ENCODE measurements around the gene ZBTB46.

DNA sequence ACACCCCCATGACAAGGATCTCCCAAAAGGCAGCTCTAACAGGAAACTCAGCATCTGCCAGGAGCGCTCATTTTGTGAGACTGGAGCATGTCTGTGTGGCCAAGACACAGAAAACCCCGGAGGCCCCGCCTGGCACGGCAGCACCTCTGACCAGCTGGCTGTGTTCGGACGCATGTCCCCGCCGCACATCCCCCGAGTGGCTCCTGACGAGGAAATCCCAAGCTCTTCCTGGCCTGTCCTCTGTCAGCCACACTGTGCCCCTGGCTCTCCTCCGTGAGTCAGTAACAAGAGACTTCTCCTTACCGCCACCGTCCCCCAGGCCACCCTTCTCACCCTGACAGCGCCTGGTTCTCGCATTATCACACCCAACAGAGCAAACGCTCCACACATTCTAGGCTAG lies 77.1 kb downstream of the ZBTB46 start:
- no peak for TF ChIP-seq SIN3A (IDR thresholded peaks at IDR 0.05; ENCODE audit: borderline replicate concordance, insufficient read depth, low read length)
- TF ChIP-seq, protein P1, sequence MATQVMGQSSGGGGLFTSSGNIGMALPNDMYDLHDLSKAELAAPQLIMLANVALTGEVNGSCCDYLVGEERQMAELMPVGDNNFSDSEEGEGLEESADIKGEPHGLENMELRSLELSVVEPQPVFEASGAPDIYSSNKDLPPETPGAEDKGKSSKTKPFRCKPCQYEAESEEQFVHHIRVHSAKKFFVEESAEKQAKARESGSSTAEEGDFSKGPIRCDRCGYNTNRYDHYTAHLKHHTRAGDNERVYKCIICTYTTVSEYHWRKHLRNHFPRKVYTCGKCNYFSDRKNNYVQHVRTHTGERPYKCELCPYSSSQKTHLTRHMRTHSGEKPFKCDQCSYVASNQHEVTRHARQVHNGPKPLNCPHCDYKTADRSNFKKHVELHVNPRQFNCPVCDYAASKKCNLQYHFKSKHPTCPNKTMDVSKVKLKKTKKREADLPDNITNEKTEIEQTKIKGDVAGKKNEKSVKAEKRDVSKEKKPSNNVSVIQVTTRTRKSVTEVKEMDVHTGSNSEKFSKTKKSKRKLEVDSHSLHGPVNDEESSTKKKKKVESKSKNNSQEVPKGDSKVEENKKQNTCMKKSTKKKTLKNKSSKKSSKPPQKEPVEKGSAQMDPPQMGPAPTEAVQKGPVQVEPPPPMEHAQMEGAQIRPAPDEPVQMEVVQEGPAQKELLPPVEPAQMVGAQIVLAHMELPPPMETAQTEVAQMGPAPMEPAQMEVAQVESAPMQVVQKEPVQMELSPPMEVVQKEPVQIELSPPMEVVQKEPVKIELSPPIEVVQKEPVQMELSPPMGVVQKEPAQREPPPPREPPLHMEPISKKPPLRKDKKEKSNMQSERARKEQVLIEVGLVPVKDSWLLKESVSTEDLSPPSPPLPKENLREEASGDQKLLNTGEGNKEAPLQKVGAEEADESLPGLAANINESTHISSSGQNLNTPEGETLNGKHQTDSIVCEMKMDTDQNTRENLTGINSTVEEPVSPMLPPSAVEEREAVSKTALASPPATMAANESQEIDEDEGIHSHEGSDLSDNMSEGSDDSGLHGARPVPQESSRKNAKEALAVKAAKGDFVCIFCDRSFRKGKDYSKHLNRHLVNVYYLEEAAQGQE (IDR thresholded peaks at IDR 0.05; ENCODE audit: insufficient read depth in 1 of 2, low read depth in 2 of 2, low read length in 2 of 2) = no peak
- no peak for TF ChIP-seq POLR2AphosphoS5 (IDR thresholded peaks at IDR 0.05; ENCODE audit: low read depth, low read length)
- no peak for TF ChIP-seq TAF1 (IDR thresholded peaks at IDR 0.05; ENCODE audit: borderline replicate concordance, insufficient read depth, low read length)
